Stromal cell of bone marrow (primary cell): ENCODE results near the gene ZIC4.

Experiments used
- DNase-seq: peaks from one replicate; pipeline ENCODE4 v3.0.0-alpha.2; 2012; ENCODE audit warnings: low read depth

The ZIC4 gene

DNA sequence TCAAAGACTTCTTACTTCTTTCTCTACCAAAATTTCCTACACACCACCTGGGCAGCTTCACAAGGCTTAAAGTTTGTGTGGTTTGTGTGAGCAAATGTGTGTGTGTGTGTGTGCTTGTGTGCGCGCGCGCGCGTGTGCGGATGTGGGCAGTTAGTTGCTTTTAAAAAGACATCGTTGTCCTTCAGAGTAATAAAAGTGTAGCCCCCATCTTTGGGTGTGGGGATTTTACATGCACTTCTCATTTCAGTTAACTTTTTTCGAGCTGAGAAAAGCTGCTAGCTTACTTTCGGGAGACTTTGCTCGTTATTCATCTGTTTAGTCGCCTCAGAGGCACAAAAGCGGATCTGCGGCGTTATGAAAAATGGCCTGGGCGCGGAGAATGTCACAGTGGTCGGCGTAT is 36.0 kb downstream of the ZIC4 start:
- DNase-seq, result no peak

- no peak for DNase-seq
Observed at GRCh38 chr3:147369661-147370123, 36.7 kb downstream of the ZIC4 start.

DNA sequence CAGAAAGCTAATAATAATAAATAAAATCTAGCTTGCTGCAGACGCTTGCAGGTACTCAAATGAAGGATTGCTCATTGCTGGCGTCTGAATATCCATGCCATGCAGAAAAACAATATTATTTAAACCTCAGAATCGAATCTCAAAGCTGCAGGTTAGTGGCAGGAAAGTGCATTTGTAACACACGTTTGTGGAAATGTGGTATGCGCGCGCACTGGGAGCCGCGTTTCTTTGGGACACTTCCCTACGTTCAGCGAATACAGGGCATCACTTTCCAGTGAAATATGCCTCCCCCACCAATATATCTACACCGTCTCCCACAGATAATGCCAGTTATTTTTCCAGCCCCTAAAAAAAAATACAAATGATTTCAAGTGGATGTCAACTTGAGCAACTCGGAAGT is 37.1 kb downstream of the ZIC4 start:
- DNase-seq, result no peak

DNA sequence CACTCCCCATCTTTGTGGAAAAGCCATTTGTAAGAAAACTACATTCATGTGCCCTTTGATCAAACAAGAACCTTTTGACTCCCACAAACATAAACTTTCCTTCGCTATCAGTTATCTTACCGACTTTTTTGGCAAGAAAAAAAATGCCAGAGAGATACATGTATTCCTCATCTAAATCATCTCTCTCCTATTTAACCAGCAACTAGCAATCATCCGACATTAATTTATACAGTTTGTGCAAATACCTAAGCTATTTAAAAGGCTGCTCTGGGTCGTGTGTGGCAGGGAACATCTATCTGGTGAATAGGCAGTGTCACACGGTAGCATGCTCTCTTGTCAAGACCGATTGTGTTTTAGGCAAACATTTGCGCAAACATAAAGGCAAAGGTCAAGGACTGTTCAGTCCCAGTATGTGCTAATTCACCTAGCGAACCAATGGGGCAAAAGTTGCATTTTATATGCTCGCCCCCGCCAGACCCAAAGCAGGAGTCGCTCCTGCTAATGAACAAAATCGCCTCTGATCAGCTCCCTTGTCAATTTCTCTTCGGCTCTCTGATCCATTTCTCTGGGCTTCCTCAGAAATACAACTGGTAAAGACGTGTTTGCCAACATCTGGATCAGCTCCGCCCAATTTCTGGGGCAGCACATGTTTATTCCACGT is 37.7 kb downstream of the ZIC4 start:
- DNase-seq, result no peak

GRCh38 chr3:147368151-147368550 is 38.2 kb downstream of the ZIC4 start:
- DNase-seq, result no peak

GRCh38 chr3:147367676-147368075 is 38.7 kb downstream of the ZIC4 start:
- no peak for DNase-seq

DNA sequence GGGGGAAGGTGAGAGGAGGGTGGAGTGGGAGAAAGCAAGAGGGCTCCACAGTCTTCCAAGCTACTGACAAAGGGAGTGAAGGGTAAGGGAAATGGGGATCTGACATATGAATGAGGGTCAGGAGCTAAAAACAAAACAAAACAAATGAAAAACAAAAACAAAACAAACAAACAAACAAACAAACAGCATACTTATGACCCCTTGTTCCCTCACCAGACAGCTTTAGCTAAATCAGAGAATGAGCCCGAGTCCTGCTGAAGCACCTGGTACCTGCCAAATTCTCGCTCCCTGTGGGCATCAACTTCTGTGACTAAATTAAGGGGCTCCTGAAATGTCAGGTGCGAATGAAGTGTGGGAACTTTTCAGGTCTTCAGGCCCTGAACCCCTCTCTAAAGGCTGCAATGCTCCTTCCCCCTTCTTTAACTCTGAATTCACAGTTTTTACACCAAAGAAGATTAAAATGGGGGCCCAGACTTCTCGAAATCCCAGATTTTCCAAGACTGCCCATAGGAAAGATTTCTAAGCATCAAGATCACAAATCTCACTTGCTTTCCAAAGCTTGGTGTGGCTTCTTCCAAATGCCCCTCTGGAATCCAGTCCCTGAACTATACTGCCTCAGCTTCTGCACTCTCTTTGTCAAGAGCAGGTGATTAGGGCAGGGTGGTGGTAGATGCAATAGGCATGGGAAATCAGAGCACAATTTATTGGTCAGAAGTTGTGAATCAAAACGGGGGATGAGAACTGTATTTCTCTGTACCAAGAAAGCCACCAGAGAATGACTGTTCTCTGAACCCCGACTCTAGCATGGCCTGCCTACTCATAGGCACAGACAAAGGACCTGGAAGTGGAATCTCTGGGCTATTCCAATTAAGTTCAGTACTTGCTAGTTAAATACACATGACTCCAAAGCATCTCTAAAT is 40.9 kb downstream of the ZIC4 start:
- DNase-seq, result no peak

DNA sequence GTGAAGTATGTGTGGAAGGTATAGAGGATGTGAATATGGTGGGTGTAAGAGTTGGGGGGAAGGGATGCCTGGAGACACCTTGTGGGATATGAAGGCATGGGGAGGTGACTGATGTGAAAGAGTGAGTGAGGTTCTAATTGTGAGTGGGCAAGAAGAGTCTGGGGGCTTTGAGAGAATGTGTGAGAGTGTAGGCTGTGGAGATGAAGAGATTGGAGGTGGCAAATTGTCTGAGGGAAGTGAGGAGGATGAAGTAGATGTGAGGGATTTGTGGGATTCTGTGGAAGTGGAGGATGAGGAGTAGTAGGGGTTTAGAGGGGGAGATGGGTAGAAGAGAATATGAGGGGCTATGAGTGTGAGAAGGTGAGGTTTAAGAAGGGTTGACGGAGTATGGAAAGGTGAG is 41.6 kb downstream of the ZIC4 start:
- no peak for DNase-seq

DNA sequence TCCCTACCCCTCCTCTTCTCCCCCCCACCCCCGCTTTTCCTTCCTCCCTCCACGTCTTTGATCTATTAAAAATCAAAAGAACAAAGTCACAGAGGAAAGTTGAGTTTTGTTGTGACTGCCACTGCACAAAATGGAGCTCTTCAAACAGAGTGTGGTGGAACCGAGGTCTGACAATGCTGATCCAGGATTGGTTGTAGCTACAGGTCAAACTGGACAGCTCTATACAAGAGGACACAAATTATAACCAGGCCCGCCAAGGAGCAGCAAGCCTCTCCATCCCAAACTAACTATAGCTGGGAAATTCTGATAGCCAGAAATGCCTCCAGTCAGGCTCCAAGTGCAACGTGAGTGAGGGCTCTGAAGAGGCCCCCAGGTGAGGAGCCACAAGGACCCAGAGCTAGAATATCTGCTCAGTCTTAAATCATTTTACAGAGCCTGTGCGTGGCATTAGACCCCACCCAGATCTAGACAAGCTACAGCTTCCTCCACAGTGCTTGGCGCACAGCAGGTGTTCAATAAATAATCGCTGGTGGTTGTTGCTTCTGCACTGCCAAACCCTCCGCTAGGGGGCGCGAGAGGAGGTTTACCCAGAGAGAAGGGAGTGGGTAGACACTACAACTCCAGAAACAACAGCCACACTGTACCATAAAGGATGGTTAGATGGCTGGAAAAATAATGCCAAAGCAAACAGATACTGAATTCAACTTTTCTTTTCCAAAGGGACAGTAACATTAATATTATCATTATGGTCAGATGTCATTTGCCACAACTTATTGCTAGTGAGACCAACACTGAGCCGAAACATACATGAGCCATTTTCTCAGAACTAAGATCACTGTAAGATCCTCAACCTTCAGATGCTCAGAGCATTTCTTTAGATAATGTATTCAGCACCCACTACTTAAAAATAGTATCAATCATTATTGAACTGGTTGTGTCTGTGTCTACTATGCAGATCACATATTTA is 44.6 kb downstream of the ZIC4 start:
- no peak for DNase-seq

DNA sequence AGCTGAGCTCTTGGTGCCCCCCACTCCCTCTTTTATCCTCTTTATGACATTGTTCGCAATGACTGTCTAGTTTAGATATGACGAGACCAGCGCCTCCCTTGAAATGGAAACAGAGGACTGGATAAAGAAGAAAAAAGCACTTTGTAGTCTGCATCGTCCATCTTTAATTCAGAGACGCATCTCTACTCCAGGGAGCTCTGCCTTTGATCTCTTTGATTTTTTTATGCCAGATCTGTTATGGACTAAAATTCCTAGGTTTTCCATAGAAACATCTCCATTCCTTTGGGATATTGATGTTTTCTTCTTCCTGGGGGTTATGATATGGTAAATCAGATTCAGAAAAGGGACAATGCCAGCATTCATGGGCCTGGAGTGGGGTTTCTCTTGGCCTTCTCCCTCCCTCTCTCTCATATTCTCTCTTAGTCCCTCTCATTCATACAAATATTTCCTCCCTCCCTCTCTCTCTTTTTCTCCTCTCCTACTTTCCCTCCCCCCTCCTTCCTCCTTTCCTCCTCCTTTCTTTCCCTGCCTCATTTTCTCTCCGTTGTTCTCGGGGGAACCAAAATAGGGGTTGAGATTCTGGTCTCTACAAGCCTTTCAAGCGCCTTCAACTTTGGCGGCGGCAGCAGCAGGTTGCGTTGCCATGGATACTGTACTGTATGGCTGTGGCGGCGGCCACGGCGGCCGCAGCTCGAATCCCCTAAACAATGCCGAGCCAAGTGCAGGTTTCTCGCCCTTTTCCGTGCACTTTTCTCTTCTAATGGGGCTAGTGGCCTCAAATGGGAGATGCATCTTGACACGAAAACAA is 45.5 kb downstream of the ZIC4 start:
- no peak for DNase-seq

DNA sequence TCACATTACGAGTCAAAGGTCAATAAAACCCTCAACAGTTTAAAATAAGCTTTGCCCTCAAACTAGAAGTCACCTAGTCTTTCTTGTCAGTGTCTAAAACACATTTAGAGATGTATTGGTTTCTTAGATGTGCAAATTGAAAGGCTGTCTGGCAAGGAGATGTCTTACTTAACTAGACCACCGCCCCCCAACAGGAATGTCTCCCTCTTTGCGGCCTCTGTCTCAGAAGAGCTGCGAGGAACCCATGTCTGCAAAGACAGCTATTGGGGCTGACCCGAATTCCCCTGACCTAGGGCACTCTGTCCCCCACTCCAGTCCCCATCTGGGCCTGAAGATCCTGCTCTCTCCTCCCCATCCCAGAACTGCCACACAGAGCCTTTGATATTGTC is 46.3 kb downstream of the ZIC4 start:
- no peak for DNase-seq

DNA sequence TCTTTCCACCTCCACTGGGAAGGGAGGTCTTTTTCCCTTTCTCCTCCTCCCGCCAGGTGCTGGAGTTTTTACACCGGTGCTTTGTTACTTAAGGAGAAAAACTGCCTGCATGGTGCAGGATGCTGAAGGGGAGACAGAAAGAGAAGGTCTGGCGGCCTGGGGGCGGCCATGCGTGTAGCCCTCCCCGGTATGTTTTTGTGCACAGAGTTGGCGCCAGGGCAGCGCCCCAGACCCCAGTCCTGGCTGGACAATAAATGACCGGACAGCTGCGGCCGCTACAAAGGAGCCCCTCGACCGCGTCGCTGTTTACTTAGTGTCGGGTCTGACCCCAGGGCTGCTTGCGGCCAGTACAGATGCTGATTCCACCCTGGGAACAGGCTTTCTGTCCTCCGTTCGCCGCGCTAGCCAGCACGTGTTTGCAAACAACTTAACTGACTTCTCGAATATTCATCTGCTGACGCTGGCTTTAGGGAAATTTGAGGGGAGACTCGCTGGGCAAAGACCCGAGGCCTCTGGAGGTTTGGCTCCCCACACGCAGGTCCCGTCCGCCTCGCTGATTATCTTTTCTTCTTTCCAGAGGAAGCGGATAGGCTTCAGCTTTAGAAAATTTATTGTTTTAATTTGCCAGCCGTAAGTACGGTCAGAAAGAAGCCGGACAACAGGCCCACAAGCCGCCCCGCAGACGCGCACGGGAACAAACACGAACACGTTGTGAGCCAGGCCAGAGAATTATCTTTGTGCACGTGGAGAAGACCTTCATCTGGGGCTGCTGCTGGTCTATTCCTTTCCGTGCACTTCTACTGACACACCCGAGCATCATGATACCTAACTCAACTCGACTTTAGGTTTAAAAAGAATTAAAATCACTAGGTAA is 46.9 kb downstream of the ZIC4 start:
- DNase-seq, result no peak

- no peak for DNase-seq
Observed at GRCh38 chr3:147358144-147358992, 48.0 kb downstream of the ZIC4 start.

- DNase-seq, result no peak
Observed at GRCh38 chr3:147356909-147357900, 49.1 kb downstream of the ZIC4 start.

DNA sequence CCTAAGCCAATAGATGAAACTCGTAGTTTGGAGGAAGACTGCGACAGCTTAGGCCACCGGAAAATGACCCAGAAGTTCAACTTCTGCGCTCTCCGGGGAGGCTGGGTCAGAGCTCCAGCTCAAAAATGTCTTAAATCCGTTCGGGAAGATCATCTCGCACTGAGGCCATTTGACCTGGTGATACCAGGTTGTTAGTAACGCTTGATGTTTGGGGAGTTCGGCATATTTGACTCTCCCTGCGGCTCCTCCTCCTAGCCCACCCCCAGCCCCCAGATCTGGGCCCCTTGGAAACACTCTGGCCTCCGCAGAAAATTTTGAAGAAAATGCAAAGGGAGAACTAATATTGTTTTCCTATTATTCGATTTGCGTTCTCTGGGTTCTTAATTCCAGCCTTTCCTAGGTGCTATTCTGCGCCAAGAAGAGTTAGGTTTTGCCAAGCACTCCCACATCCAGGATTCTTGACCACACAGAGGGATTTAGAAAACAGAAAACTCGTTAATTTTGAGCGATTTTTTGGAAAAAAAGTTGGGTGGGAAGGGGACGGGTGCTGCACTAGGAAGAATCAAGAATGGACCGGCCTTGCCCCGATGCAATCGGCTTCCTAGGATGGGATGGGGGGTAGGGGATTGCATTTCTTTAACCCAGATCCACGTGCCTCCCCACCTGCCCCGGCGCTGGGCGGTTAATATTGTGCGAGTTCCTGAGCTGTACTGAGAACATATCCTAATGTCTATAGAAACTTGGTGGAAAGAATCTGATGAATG is 50.0 kb downstream of the ZIC4 start:
- DNase-seq, result no peak

DNA sequence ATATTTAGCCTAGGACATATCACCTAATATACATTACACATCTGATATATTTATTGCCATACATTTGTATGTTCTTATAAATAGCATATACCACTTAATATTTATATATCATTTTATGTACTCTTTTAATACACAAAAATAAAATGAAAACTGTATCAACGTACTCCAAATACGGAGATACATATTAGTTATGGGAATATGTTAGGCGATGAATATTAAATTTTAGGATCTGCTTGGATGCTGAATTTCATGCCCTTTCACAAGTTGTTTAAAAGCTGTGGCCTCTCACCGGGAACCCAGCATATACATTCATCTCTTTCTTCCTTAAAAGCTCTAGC is 50.6 kb downstream of the ZIC4 start:
- DNase-seq, result no peak

DNA sequence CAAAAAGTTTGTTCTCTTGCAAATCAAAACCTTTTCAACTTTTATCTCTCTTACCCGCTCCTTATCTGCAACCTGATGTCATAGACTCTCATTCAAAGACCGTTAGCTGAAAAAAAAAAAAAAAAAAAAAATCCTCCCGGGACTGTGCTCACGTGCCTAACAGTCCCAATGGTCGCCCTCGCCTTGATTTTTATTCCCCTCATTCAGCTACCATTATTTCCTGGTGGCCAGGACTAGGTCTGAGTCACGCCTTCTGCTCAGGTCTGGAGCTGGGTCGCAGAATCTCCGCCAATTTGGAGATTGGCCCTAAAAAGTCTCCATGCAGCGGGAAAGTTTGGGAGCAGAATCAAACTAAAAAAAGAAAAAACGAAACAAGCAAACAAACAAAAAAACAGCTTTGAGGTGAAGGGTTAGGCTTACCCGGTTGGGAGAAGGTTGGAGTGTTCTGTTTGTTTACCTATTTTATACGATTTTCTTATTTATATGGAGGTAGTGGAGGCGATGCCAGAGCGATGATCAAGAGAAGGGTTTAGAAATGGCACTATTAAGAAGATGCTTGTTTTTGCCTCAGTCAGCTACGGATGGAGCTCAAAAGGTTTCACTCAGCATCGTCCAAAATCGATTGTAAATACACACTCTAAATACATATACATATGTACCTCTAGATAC is 51.1 kb downstream of the ZIC4 start:
- DNase-seq, result no peak
